ENCODE results near the gene KHDC4.
A peak's percentile ranks its signal among the peaks of the same experiment; 100 is the strongest.
"Not testable (repeated sequence)": the region's sequence is repeated elsewhere in the genome, so short reads cannot be mapped to it uniquely, and the experiment has no call there.

Gene KHDC4

DNA sequence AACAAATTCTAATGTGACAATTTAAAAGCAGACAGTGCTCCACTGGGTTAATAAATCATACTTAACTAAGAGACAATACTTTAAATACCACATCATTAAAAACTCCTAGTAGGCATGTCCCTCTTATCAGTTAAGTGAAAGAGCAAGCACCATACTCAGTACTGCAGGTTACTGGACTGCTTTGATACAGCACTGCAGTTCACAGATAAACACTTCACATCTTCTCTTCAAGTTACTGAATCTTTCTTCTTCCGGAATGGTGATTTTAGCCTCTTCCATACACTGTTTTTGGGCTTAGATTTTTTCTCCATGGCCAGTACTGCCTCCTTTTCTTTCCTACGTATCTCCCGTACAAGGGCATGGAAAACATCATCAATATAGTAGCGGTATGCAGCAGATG lies 34.1 kb downstream of the KHDC4 start:
- DNase-seq (ENCODE audit: low read depth), result no peak

DNA sequence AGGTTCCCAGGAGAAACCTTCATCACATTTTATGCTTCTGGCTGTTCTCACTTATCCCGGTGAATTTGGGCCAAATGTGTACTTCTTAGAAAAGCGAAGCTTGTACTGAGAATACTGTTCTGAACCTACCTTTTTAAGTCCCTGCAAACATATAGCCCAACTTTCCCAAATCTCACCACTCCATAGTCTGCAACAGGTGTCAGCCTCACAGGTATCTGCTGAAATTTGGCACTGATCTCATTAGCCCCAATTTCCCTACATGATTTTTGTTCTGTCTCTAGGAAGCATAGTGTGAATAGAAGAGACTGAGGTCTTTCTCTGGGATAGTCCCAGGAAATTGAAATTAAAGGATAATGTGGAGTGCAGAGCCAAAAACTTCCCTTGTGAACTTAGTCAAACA lies 34.5 kb downstream of the KHDC4 start:
- DNase-seq (ENCODE audit: low read depth), result no peak

DNA sequence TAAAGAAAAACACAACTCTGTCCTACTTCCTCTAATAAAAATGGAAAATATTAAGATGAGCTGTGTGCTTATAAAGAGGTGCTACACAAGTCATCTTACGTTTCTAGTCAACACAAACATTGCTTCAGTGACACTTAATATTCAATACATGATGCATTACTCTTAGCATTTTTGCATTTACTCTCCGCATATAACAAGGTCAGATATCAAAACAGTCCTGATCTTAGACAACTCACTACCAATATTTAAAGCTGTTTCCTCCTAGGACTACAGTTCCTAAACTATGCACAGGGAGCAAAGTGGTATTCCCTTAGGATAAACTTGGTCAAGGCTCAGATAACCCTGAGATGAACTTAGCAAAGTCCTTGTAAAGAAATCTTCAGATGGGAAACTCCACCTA lies 35.3 kb downstream of the KHDC4 start:
- DNase-seq (ENCODE audit: low read depth), result no peak

DNA sequence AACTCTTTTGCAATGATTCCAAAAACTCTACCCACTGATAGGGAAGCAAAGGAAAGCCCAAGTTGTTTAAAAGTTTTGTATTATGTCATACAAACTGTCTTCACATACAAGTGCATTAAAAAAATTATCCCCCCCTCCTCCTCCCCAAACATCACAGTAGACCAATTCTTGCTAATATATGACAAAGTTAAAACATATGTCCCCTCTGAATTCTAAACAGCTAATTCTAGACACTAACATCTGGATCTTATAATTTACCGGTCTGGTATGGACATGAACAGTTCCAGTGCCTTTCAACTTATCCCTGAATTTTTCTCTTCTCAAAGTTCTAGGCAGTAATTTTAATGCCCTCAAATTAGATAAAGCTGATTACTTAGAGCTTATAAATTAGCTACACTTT lies 36.5 kb downstream of the KHDC4 start:
- DNase-seq (ENCODE audit: low read depth), result no peak

DNA sequence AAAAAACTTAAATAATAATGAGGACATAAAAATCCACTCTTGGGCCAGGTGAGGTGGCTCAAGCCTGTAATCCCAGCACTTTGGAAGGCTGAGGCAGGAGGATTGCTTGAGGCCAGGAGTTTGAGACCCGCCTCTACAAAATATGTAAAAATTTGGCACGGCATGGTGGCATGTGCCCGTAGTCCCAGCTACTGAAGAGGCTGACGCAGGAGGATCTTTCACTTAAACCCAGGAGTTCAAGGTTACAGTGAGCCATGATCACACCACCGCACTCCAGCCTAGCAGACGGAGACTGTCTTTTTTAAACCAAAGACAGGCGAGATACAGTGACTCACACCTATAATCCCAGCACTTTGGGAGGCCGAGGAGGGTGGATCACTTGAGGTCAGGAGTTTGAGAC lies 37.7 kb downstream of the KHDC4 start:
- DNase-seq (ENCODE audit: low read depth), result not testable (repeated sequence)

DNA sequence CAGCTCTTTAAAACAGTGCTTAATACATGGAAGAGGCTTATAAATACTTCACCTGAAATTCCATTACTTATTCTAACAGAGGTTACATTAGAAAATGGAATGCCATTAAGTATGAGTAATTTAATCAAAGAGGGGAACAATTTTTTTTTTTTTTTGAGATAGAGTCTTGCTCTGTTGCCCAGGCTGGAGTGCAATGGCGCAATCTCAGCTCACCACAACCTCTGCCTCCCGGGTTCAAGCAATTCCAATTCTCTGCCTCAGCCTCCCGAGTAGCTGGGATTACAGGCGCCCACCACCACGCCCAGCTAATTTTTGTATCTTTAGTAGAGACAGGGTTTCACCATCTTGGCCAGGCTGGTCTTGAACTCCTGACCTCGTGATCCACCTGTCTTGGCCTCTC lies 38.6 kb downstream of the KHDC4 start:
- not testable (repeated sequence) for DNase-seq (ENCODE audit: low read depth)

DNA sequence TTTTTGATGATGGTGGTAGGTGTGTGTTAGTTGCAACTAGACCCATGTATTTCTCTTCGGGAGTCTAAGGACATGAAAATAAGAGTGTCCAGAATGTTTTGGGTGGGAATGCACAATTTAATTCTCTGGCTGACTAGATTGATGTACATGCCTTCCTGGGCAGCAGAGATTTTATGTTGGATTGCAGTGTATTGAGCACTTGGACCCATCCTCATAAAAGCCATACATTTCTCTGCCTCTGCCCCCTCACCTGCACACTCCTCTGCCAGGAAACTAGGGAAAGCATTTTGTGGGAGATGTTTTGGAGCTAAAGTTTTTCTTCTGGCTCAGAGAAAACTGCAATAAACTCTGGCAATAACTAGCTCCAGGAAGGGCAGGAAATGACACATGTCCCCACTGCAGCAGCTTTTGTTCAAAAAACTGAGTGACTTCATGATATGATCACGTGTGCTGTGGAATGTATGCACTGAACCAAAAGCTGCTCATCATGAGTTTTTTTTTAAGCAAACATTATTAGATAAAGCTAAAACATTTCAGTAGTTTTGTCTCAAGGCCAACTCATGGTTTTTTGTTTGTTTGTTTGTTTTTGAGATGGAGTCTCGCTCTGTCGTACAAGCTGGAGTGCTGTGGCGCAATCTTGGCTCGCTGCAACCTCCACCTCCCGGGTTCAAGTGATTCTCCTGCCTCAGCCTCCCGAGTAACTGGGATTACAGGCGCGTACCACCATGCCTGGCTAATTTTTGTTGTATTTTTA lies 40.6 kb downstream of the KHDC4 start:
- DNase-seq (ENCODE audit: low read depth), result peak; percentile 83

DNA sequence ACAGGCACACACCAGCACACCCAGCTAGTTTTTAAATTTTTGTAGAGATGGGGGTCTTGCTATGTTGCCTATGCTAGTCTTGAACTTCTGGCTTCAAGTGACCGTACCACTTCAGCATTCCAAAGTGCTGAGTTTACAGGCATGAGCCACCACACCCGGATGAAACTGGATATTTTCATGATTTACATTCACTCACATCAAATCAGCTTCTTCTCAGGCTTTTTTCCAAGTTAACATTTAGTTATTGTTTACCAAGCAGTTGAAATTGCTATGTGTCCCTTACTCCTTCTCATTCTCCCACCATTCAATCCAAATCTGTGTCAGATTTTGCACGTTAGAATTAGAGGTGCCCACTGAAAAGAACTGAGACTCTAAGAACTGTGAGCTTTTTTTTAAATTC lies 41.4 kb downstream of the KHDC4 start:
- DNase-seq (ENCODE audit: low read depth), result no peak

DNA sequence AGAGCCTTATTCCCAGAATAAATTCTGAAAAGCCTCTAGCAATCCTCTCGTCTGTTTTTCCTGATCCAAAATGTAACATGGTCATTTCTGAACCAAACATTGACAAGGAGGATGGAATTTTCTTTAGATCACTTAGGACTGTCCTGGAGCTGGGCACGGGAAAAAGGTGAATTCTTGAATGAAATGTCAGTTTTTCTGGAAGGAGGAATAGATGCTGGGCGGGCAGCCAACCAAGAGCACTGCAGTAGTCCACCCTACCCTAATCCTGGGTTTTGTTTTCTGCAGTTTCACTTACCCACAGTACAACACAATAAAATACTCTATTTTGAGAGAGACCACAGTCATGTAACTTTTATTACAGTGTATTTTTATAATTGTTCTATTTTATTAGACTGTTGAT lies 44.0 kb downstream of the KHDC4 start:
- DNase-seq (ENCODE audit: low read depth), result no peak

DNA sequence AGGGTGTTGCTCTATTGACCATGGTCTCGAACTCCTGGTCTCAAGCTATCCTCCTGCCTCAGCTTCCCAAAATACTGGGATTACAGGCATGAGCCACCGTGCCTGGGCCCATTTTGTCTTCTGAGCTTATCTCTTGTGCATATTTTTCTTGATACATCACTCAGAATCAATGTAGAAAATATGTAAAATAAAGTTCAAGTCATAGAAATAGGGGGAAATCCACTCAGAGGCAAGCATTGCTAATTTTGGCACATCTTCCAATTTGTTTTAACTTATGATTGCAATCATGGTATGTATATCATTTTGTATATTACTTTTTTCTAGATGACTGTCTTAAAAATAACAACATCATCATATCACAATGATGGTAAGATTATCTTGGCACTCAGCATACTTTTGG lies 44.6 kb downstream of the KHDC4 start:
- DNase-seq (ENCODE audit: low read depth), result no peak

DNA sequence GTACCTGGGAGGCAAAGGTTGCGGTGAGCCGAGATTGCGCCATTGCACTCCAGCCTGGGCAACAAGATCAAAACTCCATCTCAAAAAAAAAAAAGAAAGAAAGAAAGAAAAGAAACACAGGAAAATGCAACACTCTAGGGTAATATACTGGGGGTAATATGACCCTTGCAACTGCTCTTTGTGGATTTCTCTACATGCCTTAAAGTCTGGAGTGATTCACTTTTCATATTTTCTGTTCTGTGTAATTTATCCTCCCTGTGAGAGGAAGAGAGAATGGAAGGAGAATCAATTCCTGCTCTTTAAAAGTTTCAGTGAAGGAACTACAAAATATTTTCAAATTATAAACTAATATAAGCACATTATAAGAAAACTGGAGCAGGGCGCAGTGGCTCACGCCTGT lies 45.7 kb downstream of the KHDC4 start:
- no peak for DNase-seq (ENCODE audit: low read depth)

DNA sequence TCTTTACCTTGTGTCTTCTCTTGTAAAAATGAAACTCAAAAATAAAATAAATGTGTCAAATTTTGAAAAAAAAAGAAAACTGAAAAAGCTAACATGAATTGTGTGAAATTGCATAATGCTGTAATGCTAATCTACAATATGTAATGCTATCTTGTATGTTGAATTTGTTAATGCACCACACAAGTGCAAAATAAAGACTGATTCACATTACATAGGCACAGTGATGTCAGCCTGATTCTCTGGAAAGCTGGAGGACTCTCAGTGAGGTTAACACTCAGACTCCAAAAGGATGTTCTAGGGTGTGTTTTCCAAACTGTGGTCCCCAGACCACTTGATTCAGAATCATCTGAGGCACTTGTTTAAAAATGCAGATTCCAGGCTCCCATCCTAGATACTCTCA lies 49.2 kb downstream of the KHDC4 start:
- no peak for DNase-seq (ENCODE audit: low read depth)

DNA sequence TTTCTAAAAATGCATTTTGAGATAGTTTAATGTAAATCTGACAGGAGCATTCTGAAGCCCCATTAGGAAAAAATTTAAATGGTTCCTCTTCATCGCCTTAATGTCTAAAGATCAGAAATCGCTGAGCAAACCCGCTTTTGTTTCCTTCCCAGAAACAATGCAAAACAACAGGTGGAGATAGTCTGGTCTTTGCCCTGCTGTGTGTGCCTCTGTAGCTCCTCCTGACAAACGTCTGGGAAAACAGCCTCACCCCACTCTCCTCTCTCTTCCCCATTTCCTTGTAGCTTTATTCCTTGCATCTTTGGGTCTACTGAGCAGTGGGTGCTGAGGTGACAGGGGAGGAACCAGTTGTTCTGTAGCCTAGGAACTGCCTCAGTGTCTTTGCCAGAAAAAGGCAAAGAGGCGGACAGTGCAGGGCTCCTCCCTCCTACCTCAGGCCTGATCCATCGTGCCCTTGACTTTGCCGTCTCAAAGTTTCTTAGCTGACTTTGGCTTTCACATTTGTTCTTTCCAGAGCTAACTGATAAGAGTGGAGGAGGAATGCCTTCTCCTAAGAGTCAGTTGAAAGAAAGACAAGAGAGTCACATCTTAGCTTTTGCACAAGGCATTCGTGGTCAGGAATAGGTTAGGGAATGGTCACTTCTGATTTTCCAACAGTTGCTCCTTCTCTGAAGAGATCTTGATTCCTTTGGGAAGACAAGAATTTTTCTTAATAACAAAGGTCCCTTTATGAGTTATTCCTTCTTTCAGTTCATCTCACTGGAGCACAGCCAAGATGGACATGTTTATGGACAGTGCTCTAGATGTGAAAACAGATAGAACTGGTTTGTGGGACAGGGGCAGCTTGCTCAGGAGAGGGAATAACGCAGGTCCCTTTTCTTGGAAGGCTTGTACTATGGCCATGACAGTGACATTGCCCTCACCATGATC lies 49.9 kb downstream of the KHDC4 start:
- DNase-seq (ENCODE audit: low read depth), result no peak

DNA sequence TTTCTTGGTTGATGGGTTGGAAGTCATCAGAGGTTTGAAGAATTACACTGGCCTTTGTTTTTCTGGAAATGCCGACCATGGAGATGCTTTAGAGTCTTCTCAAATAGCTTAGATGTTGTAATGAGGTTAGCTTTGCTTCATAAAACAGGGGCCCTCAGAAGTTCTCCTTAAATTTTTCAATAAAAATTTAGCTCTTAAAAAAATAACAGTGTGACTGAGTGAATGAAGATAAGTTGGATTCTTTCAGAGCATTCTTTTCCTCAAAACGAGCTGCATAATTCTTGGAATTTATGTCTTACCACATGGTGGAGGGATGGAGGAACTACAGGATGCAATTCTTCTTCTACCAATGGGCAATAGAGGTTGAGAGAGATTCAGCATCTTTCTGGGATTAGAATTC lies 51.4 kb downstream of the KHDC4 start:
- DNase-seq (ENCODE audit: low read depth), result no peak

DNA sequence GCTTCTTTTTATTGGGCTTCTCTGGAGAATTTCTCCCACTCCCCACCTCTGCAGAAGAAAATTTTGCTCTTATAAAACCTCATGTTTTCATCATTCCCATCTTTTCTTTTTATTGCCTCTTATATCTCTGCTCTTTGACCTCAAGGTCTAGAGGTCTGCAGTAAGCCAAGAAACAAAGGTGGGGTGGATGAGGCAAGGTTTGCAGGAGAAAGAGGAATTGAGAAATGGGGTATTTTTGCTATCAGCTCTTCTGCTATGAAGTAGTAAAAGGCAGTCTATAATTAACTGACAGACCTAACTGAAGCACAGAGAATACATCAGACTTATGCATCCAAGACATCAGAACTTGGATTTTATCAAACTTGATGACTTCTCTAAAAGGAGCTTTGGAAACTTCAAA lies 52.0 kb downstream of the KHDC4 start:
- no peak for DNase-seq (ENCODE audit: low read depth)

DNA sequence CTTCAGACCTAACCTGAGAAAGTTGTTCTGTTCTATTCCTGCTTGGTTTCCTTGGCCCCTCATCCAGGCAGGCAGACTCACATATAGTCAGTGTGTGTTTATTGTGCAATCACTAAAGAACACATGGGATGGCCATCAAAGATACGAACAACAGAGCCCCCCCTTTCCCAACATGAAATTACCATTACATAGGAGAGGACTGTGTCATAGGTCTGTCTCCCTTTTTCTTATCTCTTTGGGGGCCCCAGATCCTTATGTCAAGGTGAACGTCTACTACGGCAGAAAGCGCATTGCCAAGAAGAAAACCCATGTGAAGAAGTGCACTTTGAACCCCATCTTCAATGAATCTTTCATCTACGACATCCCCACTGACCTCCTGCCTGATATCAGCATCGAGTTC lies 53.3 kb downstream of the KHDC4 start:
- no peak for DNase-seq (ENCODE audit: low read depth)

DNA sequence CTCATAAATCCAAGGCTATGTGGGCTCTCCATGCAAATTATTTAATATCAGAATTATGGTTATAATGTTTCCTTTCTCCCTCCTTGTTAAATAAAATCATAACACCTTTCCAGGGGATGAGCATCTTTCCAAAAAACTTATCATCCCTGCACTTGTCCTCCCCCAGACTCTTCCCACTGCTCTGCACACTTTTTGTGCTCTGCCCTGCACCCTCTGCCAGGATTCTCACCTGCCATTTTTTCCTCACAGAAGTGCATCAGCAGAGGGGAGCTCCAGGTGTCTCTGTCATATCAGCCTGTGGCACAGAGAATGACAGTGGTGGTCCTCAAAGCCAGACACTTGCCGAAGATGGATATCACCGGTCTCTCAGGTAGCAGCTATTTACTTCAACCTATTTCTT lies 54.0 kb downstream of the KHDC4 start:
- no peak for DNase-seq (ENCODE audit: low read depth)

DNA sequence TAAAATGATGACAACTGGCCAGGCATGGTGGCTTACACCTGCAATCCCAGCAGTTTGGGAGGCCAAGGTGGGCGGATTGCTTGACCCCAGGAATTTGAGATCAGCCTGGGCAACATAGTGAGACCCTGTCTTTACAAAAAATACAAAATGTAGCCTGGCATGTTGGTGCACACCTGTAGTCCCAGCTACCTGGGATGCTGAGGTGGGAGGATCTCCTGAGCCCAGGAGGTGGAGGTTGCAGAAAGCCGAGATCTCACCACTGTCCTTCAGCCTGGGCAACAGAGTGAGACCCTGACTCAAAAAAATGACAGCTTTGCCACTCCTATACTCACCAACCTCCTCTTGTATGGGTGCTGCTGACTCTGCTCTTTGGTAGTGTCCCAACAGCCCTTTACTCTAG lies 56.3 kb downstream of the KHDC4 start:
- no peak for DNase-seq (ENCODE audit: low read depth)

DNA sequence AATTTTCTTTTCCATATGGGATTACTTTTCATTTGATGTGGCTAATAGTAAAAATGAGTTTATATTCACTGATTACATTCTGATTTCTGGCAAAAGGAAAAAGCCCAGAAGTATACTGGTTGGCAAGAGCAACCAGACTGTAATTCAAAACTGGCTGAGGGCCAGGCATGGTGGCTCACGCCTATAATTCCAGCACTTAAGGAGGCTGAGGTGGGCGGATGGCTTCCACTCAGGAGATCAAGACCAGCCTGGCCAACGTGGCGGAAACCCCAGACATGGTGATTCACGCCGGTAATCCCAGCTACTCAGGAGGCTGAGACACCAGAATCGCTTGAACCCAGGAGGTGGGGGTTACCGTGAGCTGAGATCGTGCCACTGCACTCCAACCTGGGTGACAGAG lies 60.4 kb downstream of the KHDC4 start:
- no peak for DNase-seq (ENCODE audit: low read depth)

DNA sequence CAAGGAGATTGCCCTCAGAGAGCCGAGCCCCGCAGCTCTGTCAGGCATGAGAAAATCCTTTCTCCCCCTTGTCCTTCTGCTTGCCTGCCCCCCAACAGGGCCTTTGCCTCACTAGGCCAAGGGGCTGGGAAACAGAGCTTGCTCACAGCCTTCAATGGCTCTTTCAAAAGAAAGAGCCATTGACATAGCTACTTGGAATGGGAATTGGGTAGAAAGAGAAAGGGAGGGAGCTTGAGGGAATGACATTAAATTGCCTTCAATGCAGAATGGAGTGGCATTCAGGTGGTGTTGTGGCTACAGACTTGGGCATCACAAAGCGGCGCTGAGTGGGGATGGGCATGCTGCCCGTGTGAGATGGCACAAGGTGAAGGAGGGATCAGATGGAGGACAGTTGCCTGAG lies 61.7 kb downstream of the KHDC4 start:
- no peak for DNase-seq (ENCODE audit: low read depth)

DNA sequence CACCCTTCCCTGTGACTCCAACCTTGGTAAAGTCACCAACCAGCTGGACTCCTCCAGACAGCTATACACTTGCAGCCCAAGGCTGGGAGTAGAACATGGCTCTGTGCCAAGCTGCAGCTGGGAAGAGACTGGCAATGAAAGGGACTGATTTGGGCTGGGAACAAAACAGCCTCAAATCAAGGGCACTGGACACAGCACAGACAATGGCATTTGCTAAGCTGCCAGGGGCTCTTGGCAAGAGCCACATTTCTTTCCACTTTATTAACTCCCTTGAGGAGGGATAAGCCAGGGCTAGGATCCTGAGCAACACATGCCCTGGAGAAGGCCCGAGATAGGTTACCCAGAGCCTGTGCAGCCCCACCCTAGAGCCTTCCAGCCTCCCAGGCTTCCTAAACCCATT lies 62.8 kb downstream of the KHDC4 start:
- no peak for DNase-seq (ENCODE audit: low read depth)

DNA sequence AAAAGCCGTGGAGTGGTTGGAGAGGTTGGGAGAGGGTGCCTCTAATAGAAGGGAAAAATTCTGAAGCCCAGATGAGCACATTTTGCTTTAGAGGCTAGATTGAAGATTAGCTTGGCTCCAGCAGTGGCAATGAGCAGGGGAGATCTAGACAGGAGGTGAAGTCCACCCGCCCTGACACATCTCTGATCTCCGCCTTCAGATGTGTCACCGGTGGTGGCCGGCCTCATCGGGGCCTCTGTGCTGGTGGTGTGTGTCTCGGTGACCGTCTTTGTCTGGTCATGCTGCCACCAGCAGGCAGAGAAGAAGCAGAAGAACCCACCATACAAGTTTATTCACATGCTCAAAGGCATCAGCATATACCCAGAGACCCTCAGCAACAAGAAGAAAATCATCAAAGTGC lies 66.4 kb downstream of the KHDC4 start:
- no peak for DNase-seq (ENCODE audit: low read depth)

DNA sequence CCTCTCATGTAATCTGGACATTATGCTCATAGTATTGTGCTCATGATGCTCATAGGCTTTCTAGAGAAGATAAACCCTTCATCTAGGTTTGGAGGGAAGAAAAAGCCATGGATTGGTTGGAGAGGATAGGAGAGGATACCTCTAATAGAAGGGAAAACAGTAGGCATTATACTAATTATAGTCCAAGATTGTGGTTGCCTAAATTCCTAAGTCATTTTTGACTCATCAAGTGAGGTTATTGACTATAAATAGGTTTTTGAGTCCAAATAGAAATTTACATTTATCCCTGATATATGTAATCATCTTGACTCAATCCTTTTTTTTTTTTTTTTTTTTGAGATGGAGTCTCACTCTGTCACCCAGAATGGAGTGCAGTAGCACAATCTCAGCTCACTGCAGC lies 69.8 kb downstream of the KHDC4 start:
- no peak for DNase-seq (ENCODE audit: low read depth)
